Lung (tissue), 12 donors: ENCODE measurements around the gene INTS3. TPM values are rescaled to one million over a fixed set of nuclear protein-coding genes. Genes with fewer than 3 reads are reported as not detected.

Experiments used
- ATAC-seq: fragments of 200-7000 bp; cut with Tn5 transposase; one replicate; pipeline ENCODE4 v1.9.1; 2020; ENCODE audit warnings: moderate number of reproducible peaks; ENCODE audit not compliant: insufficient read depth, low FRiP score
- DNase-seq, 3 donors: peaks; one replicate each; pipeline ENCODE4 v3.0.0-alpha.2; 2013 to 2017
- H3K27ac ChIP-seq, 2 donors: one replicate each; pipeline ENCODE4 v1.5.1; 2013; ENCODE audit warnings: mild to moderate bottlenecking in 2 of 2, moderate library complexity in 2 of 2, control low read depth in 1 of 2, inconsistent platforms in 1 of 2, low read depth in 1 of 2, low read length in 1 of 2
- H3K27me3 ChIP-seq, 3 donors: one replicate each; pipeline ENCODE4 v1.5.1; 2013; ENCODE audit warnings: low read length in 2 of 3; ENCODE audit not compliant: control insufficient read depth in 3 of 3, insufficient read depth in 3 of 3
- H3K36me3 ChIP-seq, 4 donors: one replicate each; pipeline ENCODE4 v1.5.1; 2013; ENCODE audit warnings: low read length in 4 of 4, mild to moderate bottlenecking in 1 of 4, moderate library complexity in 1 of 4; ENCODE audit not compliant: control insufficient read depth in 4 of 4, insufficient read depth in 4 of 4
- H3K4me1 ChIP-seq, 5 donors: one replicate each; pipeline ENCODE4 v1.5.1; 2013; ENCODE audit warnings: low read length in 5 of 5, mild to moderate bottlenecking in 2 of 5, moderate library complexity in 1 of 5; ENCODE audit not compliant: control insufficient read depth in 5 of 5, insufficient read depth in 5 of 5
- H3K4me3 ChIP-seq: one replicate; pipeline ENCODE4 v1.5.1; 2013; ENCODE audit warnings: mild to moderate bottlenecking, control low read depth, moderate library complexity
- H3K9ac ChIP-seq, 2 donors: one replicate each; pipeline ENCODE4 v1.5.1; 2013; ENCODE audit warnings: low read length in 2 of 2, control low read depth in 1 of 2; ENCODE audit not compliant: insufficient read depth in 1 of 2
- H3K9me3 ChIP-seq, 4 donors: one replicate each; pipeline ENCODE4 v1.5.1; 2013; ENCODE audit warnings: low read length in 3 of 4, mild to moderate bottlenecking in 1 of 4, moderate library complexity in 1 of 4; ENCODE audit not compliant: control insufficient read depth in 4 of 4, insufficient read depth in 3 of 4
- CTCF ChIP-seq: IDR thresholded peaks from 2 replicates; pipeline ENCODE4 v1.5.1; 2012; ENCODE audit warnings: mild to moderate bottlenecking; ENCODE audit errors: control extremely low read depth, extremely low read depth
- WGBS, 2 donors: extraction: QIAGEN DNeasy Blood & Tissue Kit; methylation state at CpG; one replicate each; pipeline ENCODE4 v1.1.7; 2013; 5-methylcytosine and 5-hydroxymethylcytosine counted together
- polyA plus RNA-seq, 2 donors: library from polyadenylated mRNA; stranded (reverse); fragments of 200-250 nt; gene quantifications; one replicate each; pipeline ENCODE4 v1.2.1, GENCODE V29; 2013
- total RNA-seq, 2 donors: library from RNA; depleted of rRNA in 1 of 2; stranded (reverse); fragments of >200 nt in 1 of 2; gene quantifications; one replicate each; pipeline ENCODE4 v1.2.1, GENCODE V29; 2014 to 2021
- donor health status: control.
- donor health status: control.
- donor health status: Bipolar disorder and iron deficiency.
- donor health status: healthy.
- donor health status: DM: yes; HTN: yes; CAD: no.

The INTS3 gene
- total and polyA plus RNA-seq, 4 donors = 31.3 to 70.4 (median 51.0) TPM

GRCh38 chr1:153804112-153804511, 76.3 kb downstream of the INTS3 start:
- Histone ChIP-seq H3K27me3 (no peaks in the 10 kb centered on the region), H3K27ac (no peak overlapping the region), H3K9ac (no peak overlapping the region), H3K4me1 (peaks cover 0 to 12% (median 0%) of the 10 kb centered on the region in 5 donors), H3K4me3 (no peak overlapping the region), H3K9me3 (no peaks in the 10 kb centered on the region), H3K36me3 (peaks cover 10 to 16% (median 12%) of the 10 kb centered on the region in 4 donors)
- TF ChIP-seq CTCF = no peak
- ATAC-seq (no peak), DNase-seq (no peak)
- WGBS, 2 donors = 62 to 79% methylated on average over 2 of the region's 2 CpGs

DNA sequence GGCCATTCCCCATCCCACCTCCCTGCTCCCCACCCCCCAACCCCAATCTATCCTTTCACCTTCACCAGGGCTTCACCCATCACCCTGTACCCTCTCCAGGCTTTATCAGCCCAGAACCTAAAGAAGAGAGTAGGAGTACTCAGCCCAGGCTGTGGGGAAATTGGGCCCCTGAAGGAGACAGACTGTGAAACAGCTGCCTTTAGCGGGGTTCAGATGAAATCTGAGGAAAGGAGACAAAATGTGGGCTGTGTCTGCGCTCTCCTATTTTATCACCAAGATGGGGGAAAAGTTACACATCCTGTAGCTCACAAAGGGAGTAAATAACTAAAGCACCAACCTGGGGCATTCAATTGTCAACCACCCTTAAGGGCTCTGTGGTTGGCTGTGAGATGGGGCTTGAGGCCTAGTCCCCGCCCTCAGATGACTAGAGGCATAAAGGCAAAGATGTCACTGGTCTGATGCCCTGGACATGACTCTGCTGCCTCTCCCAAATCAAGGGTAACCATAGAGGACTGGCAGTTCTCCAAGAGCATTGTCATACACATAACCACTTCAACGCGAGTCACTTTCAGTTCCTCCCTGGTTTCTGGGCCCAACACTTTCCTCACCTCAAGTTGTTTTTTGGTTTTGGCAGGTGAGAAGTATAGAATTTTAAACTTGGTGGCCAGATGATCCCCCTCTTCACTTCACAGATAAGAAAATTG, 77.3 kb downstream of the INTS3 start:
- Histone ChIP-seq H3K4me1 (peaks cover 0 to 12% (median 0%) of the 10 kb centered on the region in 5 donors), H3K4me3 (no peak overlapping the region), H3K9ac (no peak overlapping the region), H3K36me3 (peaks cover 15 to 24% (median 18%) of the 10 kb centered on the region in 4 donors), H3K9me3 (no peaks in the 10 kb centered on the region), H3K27ac (peak overlapping the region; percentile 65 to 90), H3K27me3 (no peaks in the 10 kb centered on the region)
- TF ChIP-seq CTCF = no peak
- peak; percentile 87 for ATAC-seq
- WGBS, 2 donors = 44 to 52% methylated on average over 5 of the region's 5 CpGs
- DNase-seq = peak in 1 of 3 donors; percentile 39

DNA sequence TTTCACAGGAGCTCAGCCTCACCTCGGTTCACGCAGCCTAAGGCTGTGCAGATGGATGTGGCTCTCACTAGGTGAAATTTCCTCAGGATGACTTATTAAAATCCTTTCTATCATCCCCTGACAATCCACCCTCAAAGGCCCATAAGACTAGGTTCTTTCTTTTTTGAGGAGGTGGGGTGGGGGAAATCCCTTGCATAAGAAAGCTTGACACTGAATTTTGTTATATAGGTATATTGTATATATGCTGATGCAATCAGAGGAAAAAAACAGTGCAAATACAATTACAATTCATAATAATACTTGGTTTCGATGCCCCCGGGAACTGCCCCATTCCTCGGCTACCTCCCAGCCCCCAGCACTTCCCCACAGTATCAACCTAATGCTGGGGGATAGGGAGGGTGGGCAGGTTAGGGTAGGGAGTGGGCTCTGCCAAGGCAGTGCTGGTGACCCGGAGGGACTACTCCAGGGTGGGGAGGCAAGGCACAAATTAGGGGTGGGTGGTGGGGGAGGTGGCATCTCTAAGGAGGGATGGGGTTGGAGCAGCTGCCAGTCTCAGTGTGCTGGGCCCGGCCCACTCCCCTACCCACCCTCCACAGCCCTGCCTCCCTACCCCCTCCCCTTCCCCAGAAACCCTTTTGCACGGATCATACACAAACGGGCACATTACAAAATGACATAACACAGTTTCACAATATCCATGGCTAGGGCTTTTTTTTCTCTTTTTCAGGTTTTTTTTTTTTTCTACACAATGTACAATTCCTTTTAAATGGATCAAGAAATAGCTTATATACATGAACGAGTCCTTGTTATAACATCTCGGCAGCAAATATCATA, 78.3 kb downstream of the INTS3 start:
- Histone ChIP-seq H3K27ac (peak overlapping the region in 1 of 2 donors; percentile 86), H3K4me3 (no peak overlapping the region), H3K36me3 (peaks cover 17 to 31% (median 22%) of the 10 kb centered on the region in 4 donors), H3K27me3 (no peaks in the 10 kb centered on the region), H3K9ac (no peak overlapping the region), H3K9me3 (no peaks in the 10 kb centered on the region), H3K4me1 (peaks cover 0 to 12% (median 0%) of the 10 kb centered on the region in 5 donors)
- DNase-seq = no peak
- ATAC-seq = no peak
- 64 to 72% methylated on average over 11 of the region's 11 CpGs for WGBS, 2 donors
- TF ChIP-seq CTCF = no peak
